ENCODE data around the gene ADRA2B.
"Not testable (repeated sequence)": the region's sequence is repeated elsewhere in the genome, so short reads cannot be mapped to it uniquely, and the experiment has no call there.

The ADRA2B gene

GRCh38 chr2:96089356-96090195 lies 26.8 kb downstream of the ADRA2B start:
- no peak for DNase-seq (ENCODE audit: low read depth)

GRCh38 chr2:96088340-96089335 lies 27.7 kb downstream of the ADRA2B start:
- DNase-seq (ENCODE audit: low read depth) = no peak

DNA sequence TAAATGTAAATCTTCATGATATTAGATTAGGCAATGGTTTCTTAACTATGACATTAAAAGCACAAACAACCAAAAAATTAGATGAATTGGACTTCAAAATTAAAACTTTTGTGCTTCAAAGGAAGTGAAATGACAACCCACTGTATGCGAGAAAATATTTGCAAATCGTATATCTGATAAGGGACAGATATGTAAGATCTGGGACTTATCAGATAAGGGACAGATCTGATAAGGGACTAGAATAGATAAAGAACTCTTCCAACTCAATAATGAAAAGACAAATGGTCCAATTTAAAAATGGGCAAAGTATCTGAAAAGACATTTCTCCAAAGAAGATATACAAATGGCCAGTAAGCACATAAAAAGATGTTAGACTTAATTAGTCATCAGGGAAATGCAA lies 29.2 kb downstream of the ADRA2B start:
- no peak for DNase-seq (ENCODE audit: low read depth)

GRCh38 chr2:96085541-96086355 lies 30.6 kb downstream of the ADRA2B start:
- DNase-seq (ENCODE audit: low read depth) = no peak

DNA sequence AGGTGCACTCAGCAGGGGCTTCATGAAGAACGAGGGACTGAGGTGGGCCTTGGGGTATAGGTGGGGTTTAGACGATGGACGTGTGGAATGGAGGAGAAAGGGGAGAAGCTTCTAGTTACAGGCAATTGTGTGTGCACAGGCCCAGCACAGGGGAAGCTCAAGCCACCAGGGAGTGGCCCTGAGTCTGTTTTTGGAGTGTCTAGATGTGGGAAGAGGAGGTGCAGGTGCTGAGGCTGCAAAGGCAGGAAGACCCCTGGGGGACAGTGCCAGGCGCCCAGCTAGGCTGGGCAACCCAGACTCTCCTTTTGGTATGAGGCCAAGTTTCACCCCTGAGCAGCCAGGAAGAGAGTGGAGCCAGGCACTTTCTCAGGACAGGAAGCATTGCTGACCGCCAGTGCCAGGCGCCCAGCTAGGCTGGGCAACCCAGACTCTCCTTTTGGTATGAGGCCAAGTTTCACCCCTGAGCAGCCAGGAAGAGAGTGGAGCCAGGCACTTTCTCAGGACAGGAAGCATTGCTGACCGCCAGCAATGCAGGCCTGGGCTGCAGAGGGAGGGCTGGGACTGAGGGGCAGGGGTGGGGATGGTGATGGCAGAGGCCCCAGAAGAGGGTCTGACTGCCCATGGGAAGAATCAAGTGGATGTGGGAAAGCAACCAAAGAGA lies 31.4 kb downstream of the ADRA2B start:
- not testable (repeated sequence) for DNase-seq (ENCODE audit: low read depth)

- DNase-seq (ENCODE audit: low read depth) = no peak
These were observed 32.1 kb downstream of the ADRA2B start for GRCh38 chr2:96083989-96084857.

- no peak for DNase-seq (ENCODE audit: low read depth)
These were observed 33.1 kb downstream of the ADRA2B start for GRCh38 chr2:96083064-96083939.

DNA sequence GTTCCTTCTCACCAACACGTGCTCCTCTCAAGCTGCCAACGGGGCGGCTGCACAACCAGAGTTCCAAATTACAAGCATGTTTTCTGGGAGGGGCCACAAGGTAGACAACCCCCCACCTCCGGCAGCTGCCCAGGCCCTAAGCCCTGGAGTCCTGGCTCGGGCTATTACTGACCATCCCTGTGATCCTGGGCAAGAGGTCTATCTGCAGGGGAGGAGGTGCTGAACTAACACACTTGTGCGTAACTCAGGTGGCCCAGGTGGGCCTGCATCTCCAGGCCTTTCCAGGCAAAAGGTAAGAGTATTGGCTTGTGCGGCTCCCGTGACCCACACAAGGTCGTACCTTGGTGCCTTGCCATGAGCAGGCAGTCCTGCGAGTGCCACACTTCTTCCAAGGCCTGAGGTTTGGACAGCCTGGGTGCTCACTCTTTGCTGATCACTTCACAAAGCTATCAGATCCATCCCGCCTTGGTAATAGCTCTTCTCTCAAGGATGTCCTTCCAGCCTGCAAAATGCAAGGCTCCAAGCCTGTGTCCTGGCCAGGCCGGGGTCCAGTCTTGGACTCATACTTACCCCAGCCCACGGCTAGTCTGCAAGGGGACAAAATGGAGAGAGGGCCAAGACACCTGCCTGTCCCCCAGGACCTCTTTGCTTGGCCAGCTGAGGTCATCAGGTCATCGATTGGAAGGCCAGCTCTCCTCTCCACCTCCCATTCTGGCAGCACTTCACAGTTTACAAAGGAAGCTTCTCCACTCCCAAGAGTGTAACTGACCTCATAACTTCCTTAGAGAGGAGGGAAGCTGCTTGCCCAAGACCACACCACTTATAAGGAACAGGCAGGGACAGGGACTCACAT lies 33.9 kb downstream of the ADRA2B start:
- DNase-seq (ENCODE audit: low read depth) = no peak

DNA sequence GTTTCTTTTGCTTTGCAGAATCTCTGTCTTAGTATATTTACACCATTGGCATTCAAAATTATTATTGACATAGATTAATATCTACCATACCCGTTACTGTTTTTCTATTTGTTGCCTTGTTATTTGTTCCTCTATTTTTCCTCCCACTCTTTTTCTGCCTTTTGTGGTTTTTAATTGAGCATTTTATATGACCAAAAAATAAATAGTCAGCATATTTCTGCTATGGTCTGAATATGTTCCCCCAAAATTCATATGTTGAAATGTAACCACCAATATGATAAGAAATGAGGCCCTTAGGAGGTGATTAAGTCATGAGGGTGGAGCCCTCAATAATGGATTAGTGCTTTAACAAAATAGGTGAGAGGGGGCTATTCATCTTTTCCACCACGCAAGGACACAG lies 35.3 kb downstream of the ADRA2B start:
- DNase-seq (ENCODE audit: low read depth) = no peak

DNA sequence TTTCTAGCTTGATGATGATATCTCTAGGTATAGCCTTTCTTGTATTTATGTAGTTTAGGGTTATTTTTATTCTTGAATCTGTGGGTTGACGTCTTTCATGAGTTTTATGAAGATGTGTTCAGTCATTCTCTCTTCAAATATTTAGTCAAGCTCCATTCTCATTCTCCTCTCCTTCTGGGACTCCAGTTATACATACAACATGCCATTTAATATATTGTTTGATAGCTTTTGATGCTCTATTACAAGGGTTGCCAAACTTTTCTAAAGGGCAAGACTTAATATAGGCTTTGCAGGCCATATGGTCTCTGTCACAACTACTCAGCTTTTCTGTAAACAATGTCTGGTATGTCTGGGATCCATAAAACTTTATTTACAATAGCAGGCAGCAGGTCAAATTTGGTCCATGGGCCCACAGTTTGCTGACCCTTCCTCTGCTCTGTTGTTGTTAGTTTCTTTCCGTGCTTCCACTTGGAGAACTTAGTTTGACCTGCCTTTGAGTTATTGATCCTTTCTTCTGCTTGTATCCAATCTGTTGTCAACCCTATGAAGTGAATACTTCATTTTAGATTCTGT lies 41.1 kb downstream of the ADRA2B start:
- no peak for DNase-seq (ENCODE audit: low read depth)

DNA sequence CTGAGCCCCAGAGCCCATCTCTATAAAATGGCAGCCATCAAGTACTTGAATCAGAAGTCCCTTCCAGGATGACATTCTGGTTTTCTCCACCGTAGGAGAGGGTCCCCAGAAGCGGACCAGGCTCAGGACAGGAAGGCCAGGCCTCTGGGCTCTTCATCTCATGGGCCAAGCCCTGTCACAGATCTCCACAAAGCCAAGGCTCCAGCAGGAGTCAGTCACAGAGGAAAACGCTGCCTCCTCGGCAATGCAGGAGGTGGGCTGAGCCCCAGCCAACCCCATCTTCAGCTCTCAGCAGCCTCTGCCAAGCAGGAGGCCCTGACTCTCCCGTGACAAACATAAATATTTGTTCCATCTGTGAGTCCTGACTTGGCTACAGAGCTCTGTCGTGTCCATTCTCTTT lies 42.2 kb downstream of the ADRA2B start:
- DNase-seq (ENCODE audit: low read depth) = no peak

DNA sequence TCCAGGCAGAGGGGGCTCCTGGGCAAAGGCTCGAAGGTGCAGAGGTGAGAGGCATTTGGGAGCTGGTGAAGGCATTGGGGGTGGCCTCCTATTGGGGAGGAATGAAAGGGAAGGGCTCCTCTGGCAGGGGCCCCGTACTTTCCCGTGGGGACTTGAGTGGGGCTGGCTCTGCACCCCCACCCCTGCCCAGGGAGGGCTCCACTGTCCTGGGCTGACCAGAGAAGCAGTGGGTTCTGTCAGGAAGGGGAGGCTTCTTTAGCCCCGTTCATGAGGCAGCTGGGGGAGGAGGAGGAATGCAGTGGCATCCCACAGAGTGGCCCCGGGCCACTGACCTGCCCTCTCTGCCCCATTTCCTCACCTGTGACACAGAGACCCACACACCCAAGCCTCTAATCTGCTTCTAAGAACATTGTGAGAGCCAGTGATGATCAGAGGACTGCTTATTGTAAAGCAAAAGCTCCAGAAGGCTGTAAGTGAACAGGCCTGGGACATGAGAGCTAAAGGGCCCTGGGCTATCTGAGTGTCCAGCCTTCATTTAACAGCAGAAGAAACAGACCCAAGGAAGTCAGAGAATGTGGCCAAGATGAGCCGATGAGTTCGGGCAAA lies 43.1 kb downstream of the ADRA2B start:
- DNase-seq (ENCODE audit: low read depth) = no peak

- DNase-seq (ENCODE audit: low read depth) = no peak
These were observed 43.6 kb downstream of the ADRA2B start for GRCh38 chr2:96072746-96073145.

GRCh38 chr2:96071977-96072491 lies 44.3 kb downstream of the ADRA2B start:
- DNase-seq (ENCODE audit: low read depth) = not testable (repeated sequence)

DNA sequence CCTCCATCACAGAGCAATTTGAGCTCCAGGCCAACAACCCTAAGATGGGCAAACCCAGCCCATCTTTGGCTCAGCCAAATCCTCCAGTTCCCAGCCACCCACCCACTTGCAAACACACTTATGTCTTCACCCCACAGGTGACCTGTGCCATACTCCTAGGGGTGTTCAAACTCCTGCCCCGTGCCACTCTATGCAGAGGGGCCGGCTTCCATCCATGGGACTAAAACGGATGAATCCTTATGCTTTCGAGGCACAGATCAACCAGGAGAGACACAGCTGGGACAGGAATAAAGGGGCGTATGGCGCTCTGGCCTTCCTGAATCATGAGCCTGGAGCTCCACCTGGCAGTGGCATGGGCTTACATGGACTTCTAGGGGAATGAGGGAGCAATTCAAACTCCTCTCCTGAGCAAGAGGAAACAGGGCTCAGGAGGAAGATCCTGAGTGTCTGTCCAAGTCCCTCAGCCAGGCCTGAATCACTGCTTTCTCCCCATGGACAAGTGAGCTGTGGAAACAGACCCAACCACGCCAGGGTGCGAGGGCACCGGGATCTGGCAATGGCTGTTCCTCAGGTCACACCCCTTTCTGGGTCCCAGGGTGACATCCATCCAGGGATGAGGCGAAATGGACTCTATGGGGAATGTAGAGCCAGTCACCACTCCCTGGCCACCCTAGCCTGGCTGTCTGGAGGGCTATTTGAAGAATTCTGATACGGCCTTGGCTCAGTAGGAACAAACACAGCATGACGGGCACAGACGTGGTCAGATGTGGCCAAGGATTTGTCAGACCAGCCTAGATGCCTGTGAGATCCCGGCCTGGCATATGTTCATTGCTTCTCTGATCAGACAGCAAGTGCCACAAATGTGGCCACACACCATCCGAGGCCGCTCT lies 45.0 kb downstream of the ADRA2B start:
- not testable (repeated sequence) for DNase-seq (ENCODE audit: low read depth)

- DNase-seq (ENCODE audit: low read depth) = not testable (repeated sequence)
These were observed 46.0 kb downstream of the ADRA2B start for GRCh38 chr2:96070351-96070750.
